ENCODE measurements around the gene P4HA2. TPM values are rescaled to one million over a fixed set of nuclear protein-coding genes. Genes with fewer than 3 reads are reported as not detected.

Gene P4HA2
- total and polyA plus RNA-seq, 2 of the 8 experiments (the other 6 are each of a cell fraction or from before 2014, with no cell fraction given) = 7.4 to 9.3 TPM

DNA sequence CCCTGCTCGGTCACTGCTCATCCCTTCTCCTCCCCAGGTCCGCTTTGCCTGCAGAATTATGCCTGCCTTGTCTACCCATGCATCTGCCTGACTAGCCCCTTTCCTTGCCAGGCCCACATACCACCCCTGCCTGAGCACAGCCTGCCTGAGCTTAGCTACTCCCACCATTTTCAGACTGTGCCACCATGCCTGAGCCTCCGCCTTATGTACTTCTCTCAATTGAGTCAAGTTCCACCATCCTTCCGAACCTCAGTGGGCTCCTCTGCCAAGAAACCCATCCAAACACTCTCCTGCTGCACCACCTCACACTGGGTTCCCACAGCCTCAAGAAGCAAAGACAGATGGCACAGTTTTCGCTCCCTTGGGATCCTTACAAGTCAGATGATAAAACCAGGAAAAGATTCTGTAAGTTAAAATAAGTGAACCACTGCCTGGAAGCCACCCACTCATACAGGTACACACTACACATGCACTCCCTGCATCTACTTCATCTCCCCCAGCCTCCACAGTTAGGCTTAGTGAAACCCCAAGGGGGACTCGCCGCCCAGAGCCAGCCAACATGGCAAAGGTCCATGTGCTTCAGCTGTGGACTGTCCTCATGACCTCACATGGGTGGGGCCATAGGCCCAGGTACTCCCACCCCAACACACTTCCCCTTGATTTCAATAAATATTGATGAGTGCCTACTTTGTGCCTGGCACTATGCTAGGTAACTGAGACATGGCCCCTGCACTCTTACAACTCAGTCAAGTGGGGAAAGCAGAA is 23.1 kb downstream of the P4HA2 start:
- H3K4ac ChIP-seq (replicated peaks; ENCODE audit: insufficient read length, low read depth, low read length) = no peak overlapping the region
- no peak overlapping the region for H2BK15ac ChIP-seq (ENCODE audit: low read length)
- no peak overlapping the region for H3K27ac ChIP-seq (ENCODE audit: low read depth, low read length)
- H2BK120ac ChIP-seq (replicated peaks; ENCODE audit: low read depth, low read length) = no peak overlapping the region
- no peak overlapping the region for H4K91ac ChIP-seq (replicated peaks; ENCODE audit: insufficient read length, low read length)
- H4K20me1 ChIP-seq (replicated peaks in 1 of 2; ENCODE audit: control insufficient read depth in 1 of 2, insufficient read depth in 2 of 2, low read length in 2 of 2) = no peaks in the 10 kb centered on the region
- H3K4me1 ChIP-seq (replicated peaks in 1 of 4; ENCODE audit: control insufficient read depth in 3 of 4, insufficient read depth in 4 of 4, low read length in 3 of 4) = peaks cover 0 to 5% (median 2%) of the 10 kb centered on the region in 4 experiments; a peak in 3 of 7 replicates
- no peaks in the 10 kb centered on the region for H3K36me3 ChIP-seq (ENCODE audit: control insufficient read depth in 2 of 4, insufficient read depth in 4 of 4, low read length in 3 of 4)
- H3K27me3 ChIP-seq (replicated peaks in 1 of 4; ENCODE audit: control insufficient read depth in 3 of 4, extremely low read depth in 1 of 4, insufficient read depth in 3 of 4, low read length in 3 of 4) = no peaks in the 10 kb centered on the region
- no peak overlapping the region for H3K9ac ChIP-seq (replicated peaks in 1 of 4; ENCODE audit: extremely low read depth in 1 of 4, low read depth in 3 of 4, low read length in 3 of 4)
- no peak overlapping the region for H2BK5ac ChIP-seq (ENCODE audit: low read depth, low read length)
- no peak overlapping the region for H2BK12ac ChIP-seq (ENCODE audit: low read depth, low read length)
- no peak overlapping the region for H4K8ac ChIP-seq (ENCODE audit: extremely low read depth, insufficient read depth, low read length)
- no peak overlapping the region for H3K18ac ChIP-seq (ENCODE audit: extremely low read depth, low read length)
- no peak overlapping the region for H3K4me2 ChIP-seq (ENCODE audit: insufficient read depth in 1 of 2, low read depth in 2 of 2, low read length in 2 of 2)
- no peaks in the 10 kb centered on the region for H3K23me2 ChIP-seq (ENCODE audit: low read depth, low read length)
- no peak overlapping the region for H3K56ac ChIP-seq (replicated peaks; ENCODE audit: insufficient read length, low read depth, low read length)
- H3K79me2 ChIP-seq (ENCODE audit: control insufficient read depth in 1 of 2, insufficient read depth in 2 of 2, low read length in 2 of 2) = no peaks in the 10 kb centered on the region
- FAIRE-seq (no peak), DNase-seq (ENCODE audit: low read depth in 1 of 2, low spot score in 2 of 2) (no peak)
- H3K23ac ChIP-seq (ENCODE audit: insufficient read length) = no peak overlapping the region
- no peak overlapping the region for H2AFZ ChIP-seq (ENCODE audit: low read length)
- H3K79me1 ChIP-seq (ENCODE audit: low read depth, low read length) = no peaks in the 10 kb centered on the region
- 90% methylated on average over 7 of the region's 7 CpGs; no CpG with 5 or more reads in 1 of the 2 experiments for WGBS, 2 experiments (ENCODE audit: extremely low coverage in 1 of 2, insufficient coverage in 1 of 2, insufficient read length in 1 of 2, insufficient replicate concordance in 2 of 2, low coverage in 1 of 2, low lambda C conversion rate in 2 of 2, missing lambda C conversion rate in 1 of 2)
- H3K14ac ChIP-seq (ENCODE audit: insufficient read length) = no peak overlapping the region
- H3K9me3 ChIP-seq (ENCODE audit: insufficient read depth in 2 of 2, low read depth in 1 of 2, low read length in 1 of 2) = no peaks in the 10 kb centered on the region
- no peak overlapping the region for H2BK20ac ChIP-seq (ENCODE audit: low read length)
- H2AK5ac ChIP-seq (ENCODE audit: low read depth, low read length) = no peak overlapping the region
- H4K5ac ChIP-seq (ENCODE audit: insufficient read length, low read depth, low read length) = no peak overlapping the region
- no peak overlapping the region for H3K4me3 ChIP-seq (ENCODE audit: extremely low read depth in 1 of 4, insufficient read depth in 2 of 4, low read depth in 3 of 4, low read length in 4 of 4)
- CTCF ChIA-PET (ENCODE audit: partially characterized antibody) = interaction anchor here (0.7 to 7.4 kb wide), 8 partner anchors 8 to 110 kb away, joined by 3 to 46 read pairs (median 4); no protein-coding TSS in a partner anchor
- POLR2A ChIA-PET (ENCODE audit: partially characterized antibody) = no interaction called here
- TF ChIP-seq BRCA1 (IDR thresholded peaks at IDR 0.05; ENCODE audit: low read depth, low read length) = no peak
- TF ChIP-seq HDAC2 (IDR thresholded peaks at IDR 0.05; ENCODE audit: borderline replicate concordance in 1 of 2, low read depth in 2 of 2, low read length in 2 of 2) = no peak

All from H1 (cell line).